GM12878 (cell line): ENCODE data around the gene RASL10A.

Source experiments
- CREB1 ChIP-seq: IDR thresholded peaks from 2 replicates; pipeline ENCODE4 v1.6.1; 2012; ENCODE audit warnings: low read depth, mild to moderate bottlenecking, inconsistent platforms
- POLR2AphosphoS5 ChIP-seq: IDR thresholded peaks from 2 replicates; pipeline ENCODE4 v1.6.1; 2011; ENCODE audit warnings: mild to moderate bottlenecking, low read length, inconsistent platforms
- YBX1 ChIP-seq: fragments of 450-650 bp; IDR thresholded peaks from 2 replicates; pipeline ENCODE4 v1.6.1; 2016; ENCODE audit warnings: antibody characterized with exemption
- YY1 ChIP-seq: IDR thresholded peaks from 2 replicates; pipeline ENCODE4 v1.6.1; 2011; ENCODE audit warnings: low read depth, mild to moderate bottlenecking, low read length
- TF ChIP-seq, protein P1 (sequence below), 3 experiments: IDR thresholded peaks in 2 of 3; conservative IDR thresholded peaks in 1 of 3; 2 replicates each; pipeline ENCODE4 v1.5.1; 2011; ENCODE audit warnings: low read depth in 3 of 3, low read length in 3 of 3, mild to moderate bottlenecking in 3 of 3, control low read depth in 2 of 3, moderate library complexity in 2 of 3, inconsistent platforms in 1 of 3, mixed read lengths in 1 of 3; ENCODE audit not compliant: control insufficient read depth in 2 of 3, insufficient read depth in 1 of 3; ENCODE audit errors: extremely low read depth in 1 of 3
- TF ChIP-seq, protein P2 (sequence below): IDR thresholded peaks from 2 replicates; pipeline ENCODE4 v1.6.1; 2012; ENCODE audit warnings: low read depth, low read length, improper control_type of control experiment

DNA sequence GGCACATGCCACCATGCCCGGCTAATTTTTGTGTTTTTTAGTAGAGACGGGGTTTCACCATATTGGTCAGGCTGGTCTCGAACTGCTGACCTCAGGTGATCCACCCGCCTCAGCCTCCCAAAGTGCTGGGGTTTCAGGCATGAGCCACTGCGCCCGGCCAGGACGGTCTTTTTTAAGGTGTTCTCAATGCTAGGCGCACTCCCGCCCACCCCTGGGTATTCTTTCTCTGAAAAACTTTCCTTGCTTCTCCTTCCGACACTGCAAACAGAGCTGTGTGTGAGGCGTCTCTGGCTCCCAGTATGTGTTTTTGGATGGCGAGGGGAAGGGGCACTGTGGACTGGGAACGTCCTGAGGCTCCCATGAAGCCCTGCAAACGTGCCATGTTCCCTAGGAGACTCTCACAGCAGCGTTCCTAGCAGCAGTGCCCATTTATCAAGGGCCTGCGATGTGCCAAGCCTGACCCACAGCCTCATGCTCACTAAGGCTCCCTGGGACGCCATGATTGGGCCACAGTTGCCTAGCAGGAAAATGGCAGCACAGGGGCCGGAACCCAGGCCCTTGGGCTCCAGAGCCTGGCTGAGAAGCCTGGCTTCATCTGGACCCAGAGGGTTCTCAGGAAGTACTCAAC lies 2.4 kb upstream of the RASL10A start:
- no peak for TF ChIP-seq YBX1
- TF ChIP-seq, protein P1, sequence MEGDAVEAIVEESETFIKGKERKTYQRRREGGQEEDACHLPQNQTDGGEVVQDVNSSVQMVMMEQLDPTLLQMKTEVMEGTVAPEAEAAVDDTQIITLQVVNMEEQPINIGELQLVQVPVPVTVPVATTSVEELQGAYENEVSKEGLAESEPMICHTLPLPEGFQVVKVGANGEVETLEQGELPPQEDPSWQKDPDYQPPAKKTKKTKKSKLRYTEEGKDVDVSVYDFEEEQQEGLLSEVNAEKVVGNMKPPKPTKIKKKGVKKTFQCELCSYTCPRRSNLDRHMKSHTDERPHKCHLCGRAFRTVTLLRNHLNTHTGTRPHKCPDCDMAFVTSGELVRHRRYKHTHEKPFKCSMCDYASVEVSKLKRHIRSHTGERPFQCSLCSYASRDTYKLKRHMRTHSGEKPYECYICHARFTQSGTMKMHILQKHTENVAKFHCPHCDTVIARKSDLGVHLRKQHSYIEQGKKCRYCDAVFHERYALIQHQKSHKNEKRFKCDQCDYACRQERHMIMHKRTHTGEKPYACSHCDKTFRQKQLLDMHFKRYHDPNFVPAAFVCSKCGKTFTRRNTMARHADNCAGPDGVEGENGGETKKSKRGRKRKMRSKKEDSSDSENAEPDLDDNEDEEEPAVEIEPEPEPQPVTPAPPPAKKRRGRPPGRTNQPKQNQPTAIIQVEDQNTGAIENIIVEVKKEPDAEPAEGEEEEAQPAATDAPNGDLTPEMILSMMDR (IDR thresholded peaks at IDR 0.05 in 2 of 3, conservative IDR thresholded peaks at IDR 0.05 in 1 of 3; ENCODE audit: control insufficient read depth in 2 of 3, extremely low read depth in 1 of 3, insufficient read depth in 1 of 3, low read depth in 3 of 3, low read length in 3 of 3) = no peak
- TF ChIP-seq POLR2AphosphoS5 = no peak
- no peak for TF ChIP-seq YY1
- no peak for TF ChIP-seq CREB1
- TF ChIP-seq, protein P2, sequence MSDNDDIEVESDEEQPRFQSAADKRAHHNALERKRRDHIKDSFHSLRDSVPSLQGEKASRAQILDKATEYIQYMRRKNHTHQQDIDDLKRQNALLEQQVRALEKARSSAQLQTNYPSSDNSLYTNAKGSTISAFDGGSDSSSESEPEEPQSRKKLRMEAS = no peak
